Neural cell (in vitro differentiated cells): ENCODE data around the gene ACBD6. TPM values are rescaled to one million over a fixed set of nuclear protein-coding genes. Genes with fewer than 3 reads are reported as not detected.

ENCODE experiments used
- H2AFZ ChIP-seq: fragments of 200-600, 300-800 bp; sonication (generic), shearing (Covaris generic); 2 replicates; pipeline ENCODE4 v1.6.0; 2014; ENCODE audit warnings: low read depth, mild to moderate bottlenecking, antibody characterized with exemption, low read length, moderate library complexity
- H3F3A ChIP-seq: fragments of 200-600 bp; shearing (Covaris generic); 2 replicates; pipeline ENCODE4 v1.6.1; 2016; ENCODE audit warnings: mild to moderate bottlenecking, moderate library complexity, mixed read lengths, antibody characterized with exemption, low read length; ENCODE audit not compliant: insufficient read depth, poor library complexity, severe bottlenecking
- H3K27ac ChIP-seq: fragments of 200-600, 300-800 bp; sonication (generic), shearing (Covaris generic); 2 replicates; pipeline ENCODE4 v1.5.1; 2014; ENCODE audit warnings: mild to moderate bottlenecking, low read length, moderate library complexity
- H3K27me3 ChIP-seq: fragments of 300-800, 200-600 bp; sonication (generic), shearing (Covaris generic); 2 replicates; pipeline ENCODE4 v1.6.0; 2014; ENCODE audit warnings: mild to moderate bottlenecking, low read depth, low read length, moderate library complexity; ENCODE audit not compliant: insufficient read depth
- H3K36me3 ChIP-seq: fragments of 300-800, 200-600 bp; sonication (generic), shearing (Covaris generic); 2 replicates; pipeline ENCODE4 v1.5.1; 2014; ENCODE audit warnings: mild to moderate bottlenecking, antibody characterized with exemption, low read length, moderate library complexity; ENCODE audit not compliant: insufficient read depth
- H3K4me2 ChIP-seq: fragments of 300-800, 200-600 bp; sonication (generic), shearing (Covaris generic); 2 replicates; pipeline ENCODE4 v1.6.0; 2014; ENCODE audit warnings: mild to moderate bottlenecking, low read length
- H3K4me3 ChIP-seq: fragments of 300-800, 200-600 bp; sonication (generic), shearing (Covaris generic); 2 replicates; pipeline ENCODE4 v1.5.1; 2014; ENCODE audit warnings: mild to moderate bottlenecking, low read length, moderate library complexity
- H3K79me2 ChIP-seq: fragments of 200-600 bp; shearing (Covaris generic); replicated peaks from 2 replicates; pipeline ENCODE4 v1.6.0; 2014; ENCODE audit warnings: mild to moderate bottlenecking, low read length, moderate library complexity; ENCODE audit not compliant: insufficient read depth
- H3K9ac ChIP-seq: fragments of 300-800, 200-600 bp; sonication (generic), shearing (Covaris generic); 2 replicates; pipeline ENCODE4 v1.6.1; 2016; ENCODE audit warnings: mild to moderate bottlenecking, low read length, mixed read lengths
- H3K9me2 ChIP-seq: fragments of 200-600 bp; shearing (Covaris generic); 2 replicates; pipeline ENCODE4 v1.6.1; 2016; ENCODE audit warnings: mild to moderate bottlenecking, low read length, mixed read lengths; ENCODE audit not compliant: insufficient read depth
- H3K9me3 ChIP-seq: fragments of 200-600, 300-800 bp; sonication (generic), shearing (Covaris generic); 2 replicates; pipeline ENCODE4 v1.6.1; 2016; ENCODE audit warnings: mild to moderate bottlenecking, mixed run types, low read length, moderate library complexity, mixed read lengths
- H4K20me1 ChIP-seq: fragments of 200-600 bp; shearing (Covaris generic); 2 replicates; pipeline ENCODE4 v1.6.1; 2016; ENCODE audit warnings: mild to moderate bottlenecking, mixed run types; ENCODE audit not compliant: insufficient read depth
- EP300 ChIP-seq: fragments of 450-650 bp; conservative IDR thresholded peaks from 2 replicates; pipeline ENCODE4 v1.6.1; 2014; ENCODE audit warnings: antibody characterized with exemption, mild to moderate bottlenecking, moderate library complexity; ENCODE audit not compliant: poor library complexity, severe bottlenecking
- EZH2 ChIP-seq: fragments of 200-600, 300-800 bp; shearing (Covaris generic), sonication (generic); IDR thresholded peaks from 2 replicates; pipeline ENCODE4 v1.6.1; 2014; ENCODE audit warnings: antibody characterized with exemption, low read length, borderline replicate concordance, mild to moderate bottlenecking; ENCODE audit not compliant: insufficient read depth, poor library complexity, severe bottlenecking
- MXI1 ChIP-seq: fragments of 450-650 bp; conservative IDR thresholded peaks from 2 replicates; pipeline ENCODE4 v1.6.1; 2014; ENCODE audit warnings: antibody characterized with exemption, mild to moderate bottlenecking; ENCODE audit not compliant: poor library complexity, severe bottlenecking
- POLR2AphosphoS5 ChIP-seq: IDR thresholded peaks from 2 replicates; pipeline ENCODE4 v1.6.1; 2012
- RAD21 ChIP-seq: fragments of 450-650 bp; conservative IDR thresholded peaks from 2 replicates; pipeline ENCODE4 v1.6.1; 2014; ENCODE audit warnings: antibody characterized with exemption, mild to moderate bottlenecking, moderate library complexity
- SMC3 ChIP-seq: fragments of 450-650 bp; conservative IDR thresholded peaks from 2 replicates; pipeline ENCODE4 v1.6.1; 2014; ENCODE audit warnings: antibody characterized with exemption, mild to moderate bottlenecking, moderate library complexity; ENCODE audit not compliant: poor library complexity
- TAF1 ChIP-seq: IDR thresholded peaks from 2 replicates; pipeline ENCODE4 v1.6.1; 2012; ENCODE audit warnings: low read depth
- polyA plus RNA-seq: library from polyadenylated mRNA; depleted of rRNA; stranded (reverse); fragments of >200 nt; gene quantifications from 2 replicates; pipeline ENCODE4 v1.2.3, GENCODE V29; 2014
- TF ChIP-seq, protein P1 (sequence below): fragments of 450-650 bp; IDR thresholded peaks from 2 replicates; pipeline ENCODE4 v1.5.1; 2014; ENCODE audit warnings: antibody characterized with exemption, mild to moderate bottlenecking, moderate library complexity; ENCODE audit not compliant: poor library complexity, severe bottlenecking
- TF ChIP-seq, protein P2 (sequence below): IDR thresholded peaks from 2 replicates; pipeline ENCODE4 v1.6.1; 2012; ENCODE audit warnings: borderline replicate concordance

ACBD6 gene
- polyA plus RNA-seq, 1 donor from 2014 or later: 92.4 TPM

DNA sequence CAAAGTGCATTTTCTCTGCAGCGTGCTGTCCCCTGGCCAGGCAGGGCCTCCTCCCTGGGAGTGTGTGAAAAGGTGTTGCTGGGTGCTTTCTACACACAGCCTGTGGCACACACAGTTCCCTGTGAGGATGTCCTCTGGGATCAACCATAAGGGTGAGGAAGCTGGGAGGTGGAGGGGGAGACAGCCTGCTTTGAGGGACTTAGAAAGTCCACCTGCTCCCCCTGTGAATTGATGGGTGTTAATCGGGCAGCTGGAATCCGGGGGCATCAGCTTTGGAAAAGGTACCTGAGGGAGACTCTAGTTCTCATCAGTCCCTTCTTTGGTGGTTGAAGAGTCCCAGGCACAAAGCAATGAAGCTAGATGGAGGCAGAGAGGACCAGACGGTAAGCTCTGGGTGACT lies 236.5 kb downstream of the ACBD6 start:
- H3K9ac ChIP-seq: no peak overlapping the region
- no peaks in the 10 kb centered on the region for H3F3A ChIP-seq
- no peaks in the 10 kb centered on the region for H3K79me2 ChIP-seq
- H4K20me1 ChIP-seq: no peaks in the 10 kb centered on the region
- H3K9me2 ChIP-seq: no peaks in the 10 kb centered on the region
- H3K36me3 ChIP-seq: no peaks in the 10 kb centered on the region
- no peak for TF ChIP-seq TAF1
- TF ChIP-seq, protein P1, sequence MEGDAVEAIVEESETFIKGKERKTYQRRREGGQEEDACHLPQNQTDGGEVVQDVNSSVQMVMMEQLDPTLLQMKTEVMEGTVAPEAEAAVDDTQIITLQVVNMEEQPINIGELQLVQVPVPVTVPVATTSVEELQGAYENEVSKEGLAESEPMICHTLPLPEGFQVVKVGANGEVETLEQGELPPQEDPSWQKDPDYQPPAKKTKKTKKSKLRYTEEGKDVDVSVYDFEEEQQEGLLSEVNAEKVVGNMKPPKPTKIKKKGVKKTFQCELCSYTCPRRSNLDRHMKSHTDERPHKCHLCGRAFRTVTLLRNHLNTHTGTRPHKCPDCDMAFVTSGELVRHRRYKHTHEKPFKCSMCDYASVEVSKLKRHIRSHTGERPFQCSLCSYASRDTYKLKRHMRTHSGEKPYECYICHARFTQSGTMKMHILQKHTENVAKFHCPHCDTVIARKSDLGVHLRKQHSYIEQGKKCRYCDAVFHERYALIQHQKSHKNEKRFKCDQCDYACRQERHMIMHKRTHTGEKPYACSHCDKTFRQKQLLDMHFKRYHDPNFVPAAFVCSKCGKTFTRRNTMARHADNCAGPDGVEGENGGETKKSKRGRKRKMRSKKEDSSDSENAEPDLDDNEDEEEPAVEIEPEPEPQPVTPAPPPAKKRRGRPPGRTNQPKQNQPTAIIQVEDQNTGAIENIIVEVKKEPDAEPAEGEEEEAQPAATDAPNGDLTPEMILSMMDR: no peak
- TF ChIP-seq RAD21: no peak
- no peak for TF ChIP-seq MXI1
- TF ChIP-seq EP300: no peak
- H3K4me2 ChIP-seq: no peak overlapping the region
- H2AFZ ChIP-seq: no peak overlapping the region
- H3K9me3 ChIP-seq: no peaks in the 10 kb centered on the region
- H3K4me3 ChIP-seq: no peak overlapping the region
- H3K27ac ChIP-seq: no peak overlapping the region
- H3K27me3 ChIP-seq: no peaks in the 10 kb centered on the region

DNA sequence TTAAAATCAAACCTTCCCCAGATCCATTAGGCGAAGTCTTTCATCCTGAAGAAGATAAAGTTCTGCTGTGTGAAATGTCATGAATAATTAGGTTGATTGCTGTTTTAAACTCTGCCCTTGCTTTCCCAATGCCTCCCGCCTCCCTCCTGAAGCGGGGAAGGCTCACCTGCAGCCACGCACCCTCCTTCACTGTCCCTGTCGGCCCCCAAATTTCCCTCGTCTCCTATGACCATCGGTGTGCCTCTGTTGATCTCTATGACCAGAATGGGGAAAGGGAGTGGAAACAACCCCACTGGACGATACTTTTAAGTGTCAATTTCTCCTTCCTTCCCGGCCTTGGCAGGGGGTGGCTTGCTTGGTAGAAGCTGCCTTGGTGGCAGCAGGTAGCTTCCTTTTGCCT lies 237.2 kb downstream of the ACBD6 start:
- no peaks in the 10 kb centered on the region for H3K27me3 ChIP-seq
- no peaks in the 10 kb centered on the region for H3K79me2 ChIP-seq
- H3K9me3 ChIP-seq: no peaks in the 10 kb centered on the region
- H3K4me2 ChIP-seq: no peak overlapping the region
- no peak overlapping the region for H3K27ac ChIP-seq
- no peak overlapping the region for H2AFZ ChIP-seq
- no peaks in the 10 kb centered on the region for H3K9me2 ChIP-seq
- no peak overlapping the region for H3K4me3 ChIP-seq
- TF ChIP-seq TAF1 (no peak), POLR2AphosphoS5 (no peak), EP300 (no peak), MXI1 (no peak), SMC3 (no peak), EZH2 (no peak), RAD21 (no peak)
- TF ChIP-seq, protein P2, sequence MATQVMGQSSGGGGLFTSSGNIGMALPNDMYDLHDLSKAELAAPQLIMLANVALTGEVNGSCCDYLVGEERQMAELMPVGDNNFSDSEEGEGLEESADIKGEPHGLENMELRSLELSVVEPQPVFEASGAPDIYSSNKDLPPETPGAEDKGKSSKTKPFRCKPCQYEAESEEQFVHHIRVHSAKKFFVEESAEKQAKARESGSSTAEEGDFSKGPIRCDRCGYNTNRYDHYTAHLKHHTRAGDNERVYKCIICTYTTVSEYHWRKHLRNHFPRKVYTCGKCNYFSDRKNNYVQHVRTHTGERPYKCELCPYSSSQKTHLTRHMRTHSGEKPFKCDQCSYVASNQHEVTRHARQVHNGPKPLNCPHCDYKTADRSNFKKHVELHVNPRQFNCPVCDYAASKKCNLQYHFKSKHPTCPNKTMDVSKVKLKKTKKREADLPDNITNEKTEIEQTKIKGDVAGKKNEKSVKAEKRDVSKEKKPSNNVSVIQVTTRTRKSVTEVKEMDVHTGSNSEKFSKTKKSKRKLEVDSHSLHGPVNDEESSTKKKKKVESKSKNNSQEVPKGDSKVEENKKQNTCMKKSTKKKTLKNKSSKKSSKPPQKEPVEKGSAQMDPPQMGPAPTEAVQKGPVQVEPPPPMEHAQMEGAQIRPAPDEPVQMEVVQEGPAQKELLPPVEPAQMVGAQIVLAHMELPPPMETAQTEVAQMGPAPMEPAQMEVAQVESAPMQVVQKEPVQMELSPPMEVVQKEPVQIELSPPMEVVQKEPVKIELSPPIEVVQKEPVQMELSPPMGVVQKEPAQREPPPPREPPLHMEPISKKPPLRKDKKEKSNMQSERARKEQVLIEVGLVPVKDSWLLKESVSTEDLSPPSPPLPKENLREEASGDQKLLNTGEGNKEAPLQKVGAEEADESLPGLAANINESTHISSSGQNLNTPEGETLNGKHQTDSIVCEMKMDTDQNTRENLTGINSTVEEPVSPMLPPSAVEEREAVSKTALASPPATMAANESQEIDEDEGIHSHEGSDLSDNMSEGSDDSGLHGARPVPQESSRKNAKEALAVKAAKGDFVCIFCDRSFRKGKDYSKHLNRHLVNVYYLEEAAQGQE: no peak
- TF ChIP-seq, protein P1: no peak
- no peaks in the 10 kb centered on the region for H3F3A ChIP-seq
- no peak overlapping the region for H3K9ac ChIP-seq
- no peaks in the 10 kb centered on the region for H3K36me3 ChIP-seq
- H4K20me1 ChIP-seq: no peaks in the 10 kb centered on the region
